HG02885 (cell line): ENCODE data around the gene MITF.

Experiments used
- ATAC-seq: cut with Tn5 transposase; IDR thresholded peaks from one replicate; pipeline ENCODE4 v1.9.1; 2021; ENCODE audit warnings: mild to moderate bottlenecking; ENCODE audit not compliant: unreplicated experiment, poor library complexity

MITF gene

GRCh38 chr3:69998759-69999139, 259.5 kb downstream of the MITF start:
- ATAC-seq: no peak

DNA sequence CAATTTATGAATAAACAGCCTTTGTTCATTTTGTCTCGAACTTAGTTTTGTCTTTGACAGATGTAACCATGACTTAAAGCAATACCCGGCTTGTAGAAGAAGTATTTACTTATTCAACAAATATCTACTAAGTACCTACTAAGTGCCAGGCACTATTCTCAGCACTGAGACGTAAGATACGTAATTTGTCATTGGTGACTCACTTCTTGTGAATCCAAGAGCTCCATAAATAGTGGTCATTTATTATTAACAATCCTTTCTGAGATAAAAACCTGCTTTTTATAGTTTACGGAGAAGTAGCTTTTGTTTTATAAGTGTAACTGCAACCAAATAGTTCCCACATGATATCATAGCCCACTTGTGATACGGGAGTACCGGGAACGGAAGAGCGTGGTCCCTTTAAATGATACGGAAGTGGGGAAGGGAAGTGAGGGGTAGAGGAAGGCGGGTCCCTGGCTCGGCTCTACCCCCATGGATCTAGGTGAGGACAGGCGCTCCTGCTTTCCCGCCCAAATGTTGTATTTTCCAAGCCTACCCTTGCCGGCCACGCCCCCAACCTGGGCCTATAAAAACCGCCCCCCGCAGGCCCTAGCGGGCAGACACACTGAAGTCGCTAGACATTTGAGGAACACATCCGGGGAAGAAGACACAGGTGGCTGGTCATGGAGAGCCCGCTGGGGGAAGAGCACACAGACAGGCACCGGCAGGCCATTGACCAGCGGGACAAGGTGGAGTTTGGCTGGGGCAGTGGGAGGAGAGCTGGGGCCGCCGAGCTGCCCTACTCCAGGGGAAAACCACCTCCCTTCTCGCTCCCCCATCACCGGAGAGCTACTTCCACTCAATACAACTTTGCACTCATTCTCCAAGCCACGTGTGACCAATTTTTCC, 260.1 kb downstream of the MITF start, which contains the start of gene SAMMSON:
TSS of gene SAMMSON (plus strand) at position 594 of the 888 bp plus-strand sequence.
- no peak for ATAC-seq

GRCh38 chr3:70000028-70000410, 260.8 kb downstream of the MITF start:
- no peak for ATAC-seq

DNA sequence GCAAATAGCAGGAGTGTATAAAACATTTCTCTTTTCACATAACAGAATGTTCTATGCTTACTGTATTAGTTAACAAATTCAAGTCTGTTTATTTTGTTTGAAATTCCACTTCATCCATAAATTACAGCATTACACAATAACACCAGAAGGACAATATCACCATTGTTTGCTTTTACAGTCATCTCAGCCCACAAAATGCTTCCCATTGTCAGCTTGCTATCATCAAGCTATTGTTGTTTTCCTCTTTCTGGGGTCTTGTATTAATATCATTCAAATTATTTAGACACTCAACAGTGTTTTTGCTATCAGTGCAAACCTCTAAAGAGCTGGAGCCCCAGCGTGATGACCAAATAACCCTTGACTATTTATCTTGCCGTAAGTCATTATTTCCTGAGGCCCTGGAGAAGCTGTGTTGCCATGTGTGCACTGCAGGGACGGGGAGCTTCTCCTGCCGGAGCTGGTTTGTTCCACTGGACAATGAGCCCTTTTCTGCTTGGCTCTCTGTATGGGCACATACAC, 261.4 kb downstream of the MITF start:
- no peak for ATAC-seq

- no peak for ATAC-seq
Observed at GRCh38 chr3:70003119-70003518, 263.9 kb downstream of the MITF start.

DNA sequence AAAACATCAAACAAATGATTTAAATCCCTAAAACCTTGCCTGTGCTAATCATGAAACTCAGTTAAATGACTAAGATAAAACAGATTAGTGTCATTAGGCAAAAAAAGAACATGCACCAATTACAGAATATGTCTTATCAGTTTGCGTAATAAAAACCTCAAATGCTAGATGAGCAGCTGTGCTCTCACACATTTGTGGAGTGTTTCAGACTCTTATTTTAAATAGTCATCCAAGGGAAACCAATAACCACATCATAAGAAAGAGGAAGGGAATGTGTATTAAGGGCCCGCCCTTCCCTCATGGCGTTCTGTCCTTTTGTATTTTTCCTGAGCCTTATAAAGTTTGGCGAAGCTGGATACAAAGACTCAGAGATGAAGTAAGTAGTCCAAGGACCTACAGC, 266.8 kb downstream of the MITF start:
- ATAC-seq: no peak

GRCh38 chr3:70010346-70010745, 271.1 kb downstream of the MITF start:
- no peak for ATAC-seq

DNA sequence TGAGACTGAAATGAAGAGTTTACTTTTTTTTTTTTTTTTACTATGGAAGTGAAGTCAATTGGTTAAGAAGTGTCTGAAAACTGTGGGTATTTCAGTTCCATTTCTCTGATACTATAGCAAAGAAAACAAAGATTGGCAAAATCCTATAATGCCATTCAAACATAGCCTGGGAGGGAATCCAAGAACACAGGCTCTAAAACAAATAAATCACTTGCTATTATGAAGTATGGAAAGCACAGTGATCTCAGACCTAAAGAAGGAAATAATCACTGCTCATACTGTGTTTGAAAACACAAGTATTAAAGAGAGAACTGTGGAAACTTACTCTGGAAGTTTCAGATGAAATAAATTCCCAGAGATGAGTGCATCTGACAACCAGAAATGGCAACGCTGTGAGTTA, 272.3 kb downstream of the MITF start:
- no peak for ATAC-seq
